SJSA1 (cell line): ENCODE data around the gene RPS6KC1. TPM values are rescaled to one million over a fixed set of nuclear protein-coding genes. Genes with fewer than 3 reads are reported as not detected.
"Not testable (repeated sequence)": the region's sequence is repeated elsewhere in the genome, so short reads cannot be mapped to it uniquely, and the experiment has no call there.

Experiments used
- DNase-seq, 2 experiments: peaks; one replicate each; pipeline ENCODE4 v3.0.0-alpha.2; 2015 to 2020; ENCODE audit warnings: low spot score in 2 of 2, low read depth in 1 of 2
- H3K27ac ChIP-seq: fragments of 250-450 bp; sonication (Bioruptor Pico); 2 replicates; pipeline ENCODE4 v1.5.1; 2020; ENCODE audit warnings: mild to moderate bottlenecking, moderate library complexity
- H3K27me3 ChIP-seq: fragments of 250-450 bp; sonication (Bioruptor Pico); replicated peaks from 2 replicates; pipeline ENCODE4 v1.5.1; 2020; ENCODE audit warnings: mild to moderate bottlenecking, moderate library complexity
- H3K36me3 ChIP-seq: fragments of 250-450 bp; sonication (Bioruptor Pico); 2 replicates; pipeline ENCODE4 v1.5.1; 2020; ENCODE audit warnings: mild to moderate bottlenecking
- H3K4me1 ChIP-seq: fragments of 250-450 bp; sonication (Bioruptor Pico); replicated peaks from 2 replicates; pipeline ENCODE4 v1.6.1; 2021; ENCODE audit warnings: mild to moderate bottlenecking
- H3K4me3 ChIP-seq: fragments of 250-450 bp; sonication (Bioruptor Pico); 2 replicates; pipeline ENCODE4 v1.5.1; 2020; ENCODE audit warnings: mild to moderate bottlenecking
- H3K9me3 ChIP-seq: fragments of 250-450 bp; sonication (Bioruptor Pico); replicated peaks from 2 replicates; pipeline ENCODE4 v1.5.1; 2020; ENCODE audit warnings: mild to moderate bottlenecking
- total RNA-seq: library from RNA; depleted of rRNA; stranded (reverse); fragments of >200 nt; shearing (Covaris generic); gene quantifications from 2 replicates; pipeline ENCODE4 v1.2.3, GENCODE V29; 2014

The RPS6KC1 gene
- total RNA-seq, 1 experiment from 2014 or later: 19.2 TPM

DNA sequence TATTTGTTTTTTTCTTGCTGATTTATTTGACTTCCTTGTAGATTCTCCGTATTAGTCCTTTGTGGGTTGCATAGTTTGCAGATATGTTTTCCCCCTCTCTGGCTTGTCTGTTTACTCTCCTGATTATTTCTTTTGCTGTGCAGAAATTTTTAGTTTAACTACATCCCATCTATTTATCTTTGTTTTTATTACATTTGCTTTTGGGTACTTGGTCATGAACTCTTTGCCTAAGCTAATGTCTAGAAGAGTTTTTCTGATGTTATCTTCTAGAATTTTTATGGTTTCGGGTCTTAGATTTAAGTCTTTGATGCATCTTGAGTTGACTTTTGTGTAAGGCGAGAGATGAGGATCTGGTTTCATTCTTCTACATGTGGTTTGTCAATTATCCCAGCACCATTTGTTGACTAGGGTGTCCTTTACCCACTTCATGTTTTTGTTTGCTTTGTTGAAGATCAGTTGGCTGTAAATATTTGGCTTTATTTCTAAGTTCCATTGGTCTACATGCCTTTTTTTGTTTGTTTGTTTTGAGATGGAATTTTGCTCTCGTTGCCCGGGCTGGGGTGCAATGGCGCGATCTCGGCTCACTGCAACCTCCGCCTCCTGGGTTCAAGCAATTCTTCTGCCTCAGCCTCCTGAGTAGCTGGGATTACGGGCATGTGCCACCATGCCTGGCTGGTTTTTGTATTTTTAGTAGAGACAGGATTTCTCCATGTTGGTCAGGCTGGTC, 145.4 kb downstream of the RPS6KC1 start:
- H3K4me3 ChIP-seq, DNase-seq, H3K9me3 ChIP-seq, H3K27ac ChIP-seq, H3K4me1 ChIP-seq, H3K27me3 ChIP-seq, H3K36me3 ChIP-seq: not testable (repeated sequence)

DNA sequence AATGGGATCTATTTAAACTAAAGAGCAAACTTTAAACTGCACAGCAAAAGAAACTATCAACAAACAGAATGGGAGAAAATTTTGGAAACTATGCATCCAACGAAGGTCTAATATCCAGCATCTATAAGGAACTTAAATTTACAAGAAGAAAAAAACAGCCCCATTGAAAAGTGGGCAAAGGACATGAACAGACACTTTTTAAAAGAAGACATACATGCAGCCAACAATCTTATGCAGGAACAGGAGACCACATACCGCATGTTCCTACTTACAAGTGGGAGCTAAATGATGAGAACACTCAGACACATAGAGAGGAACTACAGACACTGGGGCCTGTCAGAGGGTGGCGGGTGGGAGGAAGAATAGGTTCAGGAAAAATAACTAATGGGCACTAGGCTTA, 149.6 kb downstream of the RPS6KC1 start:
- H3K4me3 ChIP-seq: no peak overlapping the region
- H3K27me3 ChIP-seq: no peaks in the 10 kb centered on the region; the same call in 1 of the 2 replicates
- 0 out of 2 replicates have a peak, but pooled peaks cover 2% of the 10 kb centered on the region for H3K9me3 ChIP-seq
- H3K4me1 ChIP-seq: no peaks in the 10 kb centered on the region
- no peaks in the 10 kb centered on the region; the same call in 1 of the 2 replicates for H3K36me3 ChIP-seq
- no peak overlapping the region for H3K27ac ChIP-seq
- no peak for DNase-seq

- Histone ChIP-seq H3K9me3 (0 out of 2 replicates have a peak, but pooled peaks cover 2% of the 10 kb centered on the region), H3K36me3 (no peaks in the 10 kb centered on the region; the same call in 1 of the 2 replicates), H3K4me3 (no peak overlapping the region), H3K27me3 (no peaks in the 10 kb centered on the region; the same call in 1 of the 2 replicates), H3K4me1 (no peaks in the 10 kb centered on the region), H3K27ac (no peak overlapping the region)
- no peak for DNase-seq
Observed at GRCh38 chr1:213201380-213202155, 150.5 kb downstream of the RPS6KC1 start.

DNA sequence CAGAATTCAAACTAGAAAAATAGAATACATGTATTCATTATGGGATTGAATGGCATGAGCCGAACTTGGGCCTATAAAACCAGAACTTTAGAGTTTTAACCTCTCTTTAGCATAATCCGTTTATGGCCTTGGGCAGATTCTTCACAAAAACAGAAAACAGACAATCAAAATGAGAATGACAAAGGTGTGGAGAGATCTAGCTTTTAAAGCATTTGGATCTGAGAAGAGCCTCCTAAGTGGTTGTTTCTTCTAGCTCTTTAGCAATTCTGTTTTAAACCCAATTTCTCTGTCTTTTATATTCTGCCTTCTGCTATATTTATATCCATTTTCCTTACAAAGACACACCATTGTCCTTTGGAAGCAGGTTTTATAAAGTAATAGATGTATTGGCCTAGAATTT, 160.2 kb downstream of the RPS6KC1 start:
- Histone ChIP-seq H3K4me3 (no peak overlapping the region), H3K36me3 (peaks cover 10% of the 10 kb centered on the region; the same call in 1 of the 2 replicates), H3K27ac (no peak overlapping the region), H3K9me3 (no peaks in the 10 kb centered on the region), H3K4me1 (no peaks in the 10 kb centered on the region), H3K27me3 (no peaks in the 10 kb centered on the region)
- no peak for DNase-seq

GRCh38 chr1:213219076-213219475, 168.0 kb downstream of the RPS6KC1 start:
- DNase-seq, H3K9me3 ChIP-seq, H3K4me1 ChIP-seq, H3K36me3 ChIP-seq, H3K27ac ChIP-seq, H3K4me3 ChIP-seq, H3K27me3 ChIP-seq: not testable (repeated sequence)

DNA sequence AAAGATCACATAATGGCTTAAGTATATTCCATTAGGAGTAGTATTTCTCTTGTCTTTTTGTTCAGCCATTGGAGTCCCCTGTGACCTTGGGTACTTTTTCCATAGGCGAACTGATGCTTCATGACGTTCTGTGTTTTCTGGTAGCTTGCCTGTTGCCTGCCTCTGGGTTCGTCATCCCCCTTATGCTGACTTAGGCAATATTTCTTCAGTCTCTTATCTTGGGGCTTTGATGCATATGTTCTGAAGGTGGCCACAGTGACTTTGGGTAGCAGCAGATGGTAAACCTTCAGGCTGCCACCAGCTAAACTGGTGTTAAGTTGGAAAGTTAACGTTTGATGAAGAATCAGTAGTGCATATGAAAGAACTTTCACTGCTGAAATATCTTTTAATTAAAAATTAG, 170.2 kb downstream of the RPS6KC1 start:
- Histone ChIP-seq H3K27ac (no peak overlapping the region), H3K4me3 (no peak overlapping the region), H3K27me3 (no peaks in the 10 kb centered on the region), H3K9me3 (no peaks in the 10 kb centered on the region), H3K36me3 (no peaks in the 10 kb centered on the region), H3K4me1 (no peaks in the 10 kb centered on the region)
- DNase-seq: no peak

GRCh38 chr1:213227458-213227857, 176.4 kb downstream of the RPS6KC1 start:
- no peak for DNase-seq
- no peaks in the 10 kb centered on the region for H3K9me3 ChIP-seq
- 0 out of 2 replicates have a peak, but pooled peaks cover 3% of the 10 kb centered on the region for H3K36me3 ChIP-seq
- H3K27ac ChIP-seq: no peak overlapping the region
- no peaks in the 10 kb centered on the region for H3K4me1 ChIP-seq
- H3K4me3 ChIP-seq: no peak overlapping the region
- H3K27me3 ChIP-seq: no peaks in the 10 kb centered on the region

- H3K27me3 ChIP-seq: no peaks in the 10 kb centered on the region
- no peaks in the 10 kb centered on the region for H3K4me1 ChIP-seq
- H3K4me3 ChIP-seq: no peak overlapping the region
- H3K27ac ChIP-seq: no peak overlapping the region
- no peaks in the 10 kb centered on the region for H3K9me3 ChIP-seq
- H3K36me3 ChIP-seq: 0 out of 2 replicates have a peak, but pooled peaks cover 3% of the 10 kb centered on the region
- DNase-seq: no peak
Observed at GRCh38 chr1:213231795-213232231, 180.8 kb downstream of the RPS6KC1 start.

DNA sequence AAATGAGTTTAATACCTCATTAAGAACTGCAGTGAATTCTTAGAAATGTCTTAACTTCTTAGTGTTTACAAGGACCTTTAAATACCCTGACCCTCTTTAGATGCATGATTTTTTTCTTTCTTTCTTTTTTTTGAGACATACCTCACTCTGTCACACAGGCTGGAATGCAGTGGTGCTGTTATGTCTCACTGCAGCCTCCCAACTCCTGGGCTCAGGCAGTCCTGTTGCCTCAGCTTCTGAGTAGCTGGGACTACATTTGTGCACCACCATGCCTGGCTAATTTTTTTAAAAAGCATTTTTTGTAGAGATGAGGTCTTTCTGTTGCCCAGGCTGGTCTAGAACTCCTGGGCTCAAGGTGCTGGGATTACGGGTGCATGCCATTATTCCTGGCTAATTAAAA, 191.8 kb downstream of the RPS6KC1 start:
- no peaks in the 10 kb centered on the region for H3K4me1 ChIP-seq
- no peak overlapping the region for H3K27ac ChIP-seq
- H3K9me3 ChIP-seq: no peaks in the 10 kb centered on the region
- H3K36me3 ChIP-seq: no peaks in the 10 kb centered on the region
- no peak overlapping the region for H3K4me3 ChIP-seq
- no peak for DNase-seq
- H3K27me3 ChIP-seq: no peaks in the 10 kb centered on the region

- no peaks in the 10 kb centered on the region for H3K27me3 ChIP-seq
- DNase-seq: peak in 1 of 2 experiments; percentile 33
- H3K9me3 ChIP-seq: no peaks in the 10 kb centered on the region
- H3K4me3 ChIP-seq: no peak overlapping the region
- H3K36me3 ChIP-seq: no peaks in the 10 kb centered on the region
- H3K4me1 ChIP-seq: no peaks in the 10 kb centered on the region
- no peak overlapping the region for H3K27ac ChIP-seq
Observed at GRCh38 chr1:213244664-213245091, 193.6 kb downstream of the RPS6KC1 start.

DNA sequence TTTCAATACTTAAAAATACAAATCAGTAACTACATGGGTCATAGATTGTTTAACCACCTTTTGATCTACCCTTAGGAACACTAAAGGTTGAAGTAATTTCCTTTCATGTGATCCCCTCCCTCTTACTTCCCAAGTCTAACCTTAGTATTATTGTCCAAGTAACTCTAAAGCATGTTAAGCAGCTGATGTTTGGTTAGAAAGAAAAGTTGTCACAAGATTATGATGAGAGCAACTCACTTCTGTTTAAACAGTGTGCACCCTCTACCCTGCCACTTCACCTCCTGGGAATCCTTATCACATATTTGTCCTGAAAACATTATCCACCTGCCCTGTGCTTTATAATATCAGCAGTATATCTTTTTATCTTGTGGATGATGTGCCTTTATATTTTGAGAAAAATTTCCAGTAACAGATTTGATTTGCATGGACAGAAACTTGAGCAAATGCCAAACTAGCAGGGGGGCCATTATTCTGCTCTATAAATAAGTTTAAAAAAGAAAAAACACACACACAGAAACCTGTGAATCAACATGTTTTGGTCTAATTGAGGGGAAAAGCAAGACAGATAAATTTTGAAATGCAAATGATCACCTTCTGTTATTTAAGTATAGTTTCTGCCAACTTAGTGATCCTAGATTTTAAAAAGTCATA, 194.3 kb downstream of the RPS6KC1 start:
- no peak overlapping the region for H3K4me3 ChIP-seq
- H3K4me1 ChIP-seq: no peaks in the 10 kb centered on the region
- DNase-seq: no peak
- no peaks in the 10 kb centered on the region for H3K9me3 ChIP-seq
- H3K27ac ChIP-seq: no peak overlapping the region
- no peaks in the 10 kb centered on the region for H3K27me3 ChIP-seq
- no peaks in the 10 kb centered on the region for H3K36me3 ChIP-seq

- Histone ChIP-seq H3K9me3 (no peaks in the 10 kb centered on the region), H3K4me1 (no peaks in the 10 kb centered on the region), H3K36me3 (no peaks in the 10 kb centered on the region), H3K27me3 (no peaks in the 10 kb centered on the region), H3K27ac (no peak overlapping the region), H3K4me3 (no peak overlapping the region)
- DNase-seq: no peak
Observed at GRCh38 chr1:213247038-213247437, 196.0 kb downstream of the RPS6KC1 start.

DNA sequence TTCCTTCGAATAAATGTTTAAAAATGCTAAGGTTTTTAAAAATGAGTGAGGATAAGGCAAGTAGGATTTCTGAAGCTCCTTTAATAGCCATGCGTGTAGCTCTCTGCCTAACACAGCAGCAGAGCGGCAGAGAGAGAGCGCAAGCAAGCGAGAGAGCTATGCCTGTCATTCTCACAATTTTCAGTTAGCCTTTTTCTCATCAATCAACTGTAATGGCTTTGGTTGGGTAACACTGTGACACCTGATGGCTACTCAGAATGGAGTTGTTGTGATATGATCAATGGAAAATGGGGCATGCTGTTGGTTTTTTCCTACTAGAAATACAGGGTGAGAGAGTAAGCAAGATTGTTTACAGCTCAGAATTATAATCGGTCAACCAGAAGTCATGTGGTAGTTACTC, 198.4 kb downstream of the RPS6KC1 start:
- no peaks in the 10 kb centered on the region for H3K36me3 ChIP-seq
- no peaks in the 10 kb centered on the region for H3K4me1 ChIP-seq
- no peak overlapping the region for H3K27ac ChIP-seq
- no peaks in the 10 kb centered on the region for H3K27me3 ChIP-seq
- H3K9me3 ChIP-seq: no peaks in the 10 kb centered on the region
- no peak overlapping the region for H3K4me3 ChIP-seq
- no peak for DNase-seq

DNA sequence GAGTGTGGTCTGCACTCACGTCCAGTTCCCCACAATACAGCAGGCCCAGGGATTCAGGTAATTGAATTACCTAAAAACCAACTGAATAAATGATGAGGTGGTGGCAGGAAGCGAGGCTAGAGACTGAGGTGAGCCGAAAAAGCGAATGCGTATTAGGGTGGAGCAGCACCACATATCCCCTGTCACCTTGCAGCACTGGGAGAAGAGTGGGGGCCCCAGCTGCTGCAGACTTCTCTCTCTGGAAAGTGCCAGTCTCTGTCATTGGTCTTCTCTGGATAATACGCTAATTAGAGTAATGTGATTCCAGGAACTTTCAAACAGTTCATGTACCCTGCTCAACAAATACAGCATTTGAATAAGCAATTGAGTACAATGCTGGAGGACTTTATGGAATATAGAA, 199.0 kb downstream of the RPS6KC1 start:
- Histone ChIP-seq H3K9me3 (no peaks in the 10 kb centered on the region), H3K27ac (no peak overlapping the region), H3K4me1 (no peaks in the 10 kb centered on the region), H3K27me3 (no peaks in the 10 kb centered on the region), H3K4me3 (no peak overlapping the region), H3K36me3 (no peaks in the 10 kb centered on the region)
- DNase-seq: no peak
